Cerebellar cortex (tissue), 1 donor: Measurements from ENCODE around the gene KCNK15.

Experiments used
- DNase-seq: peaks from one replicate; pipeline ENCODE4 v3.0.0-alpha.2; 2015; ENCODE audit warnings: low spot score

Gene KCNK15

GRCh38 chr20:44788706-44789456 lies 43.2 kb downstream of the KCNK15 start:
- DNase-seq = no peak

DNA sequence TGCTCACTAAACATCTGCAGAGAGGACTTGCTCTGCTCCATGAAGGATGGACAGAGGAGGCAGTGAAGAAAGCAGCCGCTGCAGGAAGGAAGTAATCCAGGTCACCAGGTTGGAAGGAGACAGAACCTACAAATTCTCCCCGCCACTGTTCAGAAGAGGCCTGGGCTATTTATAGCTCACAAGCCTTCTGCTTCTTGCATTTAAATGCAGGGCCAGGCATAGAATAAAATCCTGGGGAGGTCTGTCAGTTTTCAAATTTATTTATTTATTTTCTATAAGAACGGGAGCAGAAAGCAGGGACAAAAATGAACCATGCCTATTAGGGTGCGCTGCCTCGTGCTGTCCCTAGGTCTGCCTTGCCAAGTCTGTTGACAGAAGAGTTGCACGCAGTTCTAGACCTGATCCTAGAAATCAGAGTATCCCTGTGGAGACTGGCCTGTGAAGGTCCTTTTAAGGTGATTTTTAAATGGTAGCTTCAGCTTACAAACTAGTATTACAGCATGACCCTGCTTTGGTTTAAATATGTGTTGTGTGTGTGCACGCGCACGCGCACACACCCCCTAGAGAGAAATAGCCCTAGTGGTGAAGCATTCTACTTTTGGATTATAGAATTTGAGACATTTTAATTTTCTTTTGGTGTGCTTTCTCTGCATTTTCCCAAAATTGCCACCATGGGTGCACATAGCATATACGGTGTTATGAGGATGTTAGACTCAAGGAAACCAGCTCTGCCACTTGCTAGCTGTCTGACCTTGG lies 45.2 kb downstream of the KCNK15 start:
- peak; percentile 37 for DNase-seq

DNA sequence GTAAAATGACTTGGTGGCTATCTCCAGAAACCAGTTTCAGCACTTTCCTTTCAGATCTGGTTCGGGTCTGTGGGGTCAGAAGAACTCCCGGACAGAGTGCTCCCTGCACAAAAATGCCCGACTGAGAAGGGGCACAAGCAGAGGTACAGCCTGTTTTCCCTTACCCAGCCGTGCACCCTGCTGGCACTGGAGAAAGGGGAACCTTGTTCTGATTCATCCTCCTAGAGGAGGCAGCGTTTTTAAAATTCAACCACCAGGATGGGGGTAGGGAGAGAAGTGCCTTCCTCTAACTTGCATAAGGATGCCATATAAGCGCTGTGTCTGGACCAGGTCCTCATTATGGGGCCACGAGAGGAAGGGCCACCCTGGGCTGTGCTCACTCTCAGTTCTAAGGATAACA lies 47.1 kb downstream of the KCNK15 start:
- no peak for DNase-seq

GRCh38 chr20:44795836-44796235 lies 50.2 kb downstream of the KCNK15 start:
- no peak for DNase-seq

- DNase-seq = no peak
Observed at GRCh38 chr20:44796311-44796710, 50.6 kb downstream of the KCNK15 start.

GRCh38 chr20:44796758-44797457 lies 51.2 kb downstream of the KCNK15 start:
- DNase-seq = no peak

- no peak for DNase-seq
Observed at GRCh38 chr20:44799691-44800090, 54.0 kb downstream of the KCNK15 start.

- peak; percentile 29 for DNase-seq
Observed at GRCh38 chr20:44800391-44801046, 54.9 kb downstream of the KCNK15 start.
